ENCODE measurements around the gene NBEAL2. TPM values are rescaled to one million over a fixed set of nuclear protein-coding genes. Genes with fewer than 3 reads are reported as not detected.
"Not testable (repeated sequence)": the region's sequence is repeated elsewhere in the genome, so short reads cannot be mapped to it uniquely, and the experiment has no call there.

NBEAL2 gene
- total RNA-seq, 1 experiment from 2014 or later, result 50.7 TPM

DNA sequence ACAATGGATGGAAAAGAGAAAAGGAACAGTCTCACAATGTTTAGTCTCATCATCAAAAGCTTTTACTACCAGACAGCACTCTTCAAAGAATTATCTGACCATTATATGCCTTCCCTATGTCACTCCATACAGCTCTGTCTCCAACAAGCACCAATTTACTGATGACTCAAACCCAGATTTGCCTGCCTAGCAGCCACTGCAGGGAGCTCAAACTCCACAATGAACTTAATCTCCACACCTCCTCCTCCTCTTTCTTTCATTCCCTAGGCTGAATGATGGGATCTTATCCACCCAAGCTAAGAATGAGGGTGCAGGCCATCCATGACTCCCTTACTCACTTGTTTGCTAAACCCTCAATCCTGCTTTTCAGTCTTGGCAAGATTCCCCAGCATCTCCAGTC is 45.5 kb downstream of the NBEAL2 start:
- H3K9ac ChIP-seq (ENCODE audit: low read length), result no peak overlapping the region
- BruUV-seq (replicated peaks), result no TSS peak
- TF ChIP-seq EZH2phosphoT487 (IDR thresholded peaks at IDR 0.05; ENCODE audit: borderline replicate concordance, low read length) (no peak), EZH2 (IDR thresholded peaks at IDR 0.05; ENCODE audit: low read length, unreplicated experiment) (no peak)
- TF ChIP-seq, protein P1, sequence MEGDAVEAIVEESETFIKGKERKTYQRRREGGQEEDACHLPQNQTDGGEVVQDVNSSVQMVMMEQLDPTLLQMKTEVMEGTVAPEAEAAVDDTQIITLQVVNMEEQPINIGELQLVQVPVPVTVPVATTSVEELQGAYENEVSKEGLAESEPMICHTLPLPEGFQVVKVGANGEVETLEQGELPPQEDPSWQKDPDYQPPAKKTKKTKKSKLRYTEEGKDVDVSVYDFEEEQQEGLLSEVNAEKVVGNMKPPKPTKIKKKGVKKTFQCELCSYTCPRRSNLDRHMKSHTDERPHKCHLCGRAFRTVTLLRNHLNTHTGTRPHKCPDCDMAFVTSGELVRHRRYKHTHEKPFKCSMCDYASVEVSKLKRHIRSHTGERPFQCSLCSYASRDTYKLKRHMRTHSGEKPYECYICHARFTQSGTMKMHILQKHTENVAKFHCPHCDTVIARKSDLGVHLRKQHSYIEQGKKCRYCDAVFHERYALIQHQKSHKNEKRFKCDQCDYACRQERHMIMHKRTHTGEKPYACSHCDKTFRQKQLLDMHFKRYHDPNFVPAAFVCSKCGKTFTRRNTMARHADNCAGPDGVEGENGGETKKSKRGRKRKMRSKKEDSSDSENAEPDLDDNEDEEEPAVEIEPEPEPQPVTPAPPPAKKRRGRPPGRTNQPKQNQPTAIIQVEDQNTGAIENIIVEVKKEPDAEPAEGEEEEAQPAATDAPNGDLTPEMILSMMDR (conservative IDR thresholded peaks at IDR 0.05; ENCODE audit: low read depth, low read length), result no peak
- H3F3A ChIP-seq (ENCODE audit: low read length, unreplicated experiment), result no peaks in the 10 kb centered on the region
- no peak overlapping the region for H3K4me3 ChIP-seq (ENCODE audit: low read length)
- ChIA-PET CTCF (no interaction called here), POLR2A (ENCODE audit: unreplicated experiment) (no interaction called here)
- no peak overlapping the region for H3K4me2 ChIP-seq (ENCODE audit: low read length)
- intact Hi-C loops (cut with micrococcal nuclease), result no loop called here
- no peaks in the 10 kb centered on the region; the same call in 1 of the 2 replicates for H3K36me3 ChIP-seq (ENCODE audit: low read depth, low read length)
- no peaks in the 10 kb centered on the region for H3K27me3 ChIP-seq (ENCODE audit: low read length)
- ATAC-seq (peak; percentile 64), DNase-seq (peak; percentile 21)
- no peak overlapping the region for H3K27ac ChIP-seq (ENCODE audit: low read length)
- no peaks in the 10 kb centered on the region for H3K4me1 ChIP-seq (ENCODE audit: insufficient read depth, low read length)
- H3K79me2 ChIP-seq (ENCODE audit: low read length), result peaks cover 14% of the 10 kb centered on the region
- H3K9me2 ChIP-seq (replicated peaks; ENCODE audit: low read length), result no peaks in the 10 kb centered on the region
- H3K9me3 ChIP-seq (ENCODE audit: low read length), result no peaks in the 10 kb centered on the region
- no peak overlapping the region for H2AFZ ChIP-seq (ENCODE audit: low read length)
- H4K20me1 ChIP-seq (ENCODE audit: low read length), result peaks cover 11% of the 10 kb centered on the region; the same call in 1 of the 2 replicates

DNA sequence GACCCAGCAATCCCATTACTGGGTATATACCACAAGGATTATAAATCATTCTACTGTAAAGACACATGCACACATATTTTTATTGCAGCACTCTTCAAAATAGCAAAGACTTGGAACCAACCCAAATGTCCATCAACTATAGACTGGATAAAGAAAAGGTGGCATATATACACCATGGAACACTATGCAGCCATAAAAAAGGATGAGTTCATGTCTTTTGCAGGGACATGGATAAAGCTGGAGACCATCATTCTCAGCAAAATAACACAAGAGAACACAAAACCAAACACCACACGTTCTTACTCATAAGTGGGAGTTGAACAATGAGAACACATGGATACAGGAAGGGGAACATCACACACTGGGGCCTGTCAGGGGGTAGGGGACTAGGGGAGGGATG is 47.0 kb downstream of the NBEAL2 start:
- BruUV-seq (replicated peaks); H3K36me3 ChIP-seq (ENCODE audit: low read depth, low read length); ATAC-seq; H3K4me3 ChIP-seq (ENCODE audit: low read length); H3K9me3 ChIP-seq (ENCODE audit: low read length); H3K9me2 ChIP-seq (replicated peaks; ENCODE audit: low read length); H2AFZ ChIP-seq (ENCODE audit: low read length); CTCF ChIA-PET; H3F3A ChIP-seq (ENCODE audit: low read length, unreplicated experiment); H3K4me2 ChIP-seq (ENCODE audit: low read length); H3K9ac ChIP-seq (ENCODE audit: low read length); H3K27me3 ChIP-seq (ENCODE audit: low read length); intact Hi-C loops (cut with micrococcal nuclease); POLR2A ChIA-PET (ENCODE audit: unreplicated experiment); H3K4me1 ChIP-seq (ENCODE audit: insufficient read depth, low read length); DNase-seq; H3K27ac ChIP-seq (ENCODE audit: low read length): not testable (repeated sequence)
- peaks cover 13% of the 10 kb centered on the region for H3K79me2 ChIP-seq (ENCODE audit: low read length)
- peaks cover 11% of the 10 kb centered on the region; the same call in 1 of the 2 replicates for H4K20me1 ChIP-seq (ENCODE audit: low read length)

DNA sequence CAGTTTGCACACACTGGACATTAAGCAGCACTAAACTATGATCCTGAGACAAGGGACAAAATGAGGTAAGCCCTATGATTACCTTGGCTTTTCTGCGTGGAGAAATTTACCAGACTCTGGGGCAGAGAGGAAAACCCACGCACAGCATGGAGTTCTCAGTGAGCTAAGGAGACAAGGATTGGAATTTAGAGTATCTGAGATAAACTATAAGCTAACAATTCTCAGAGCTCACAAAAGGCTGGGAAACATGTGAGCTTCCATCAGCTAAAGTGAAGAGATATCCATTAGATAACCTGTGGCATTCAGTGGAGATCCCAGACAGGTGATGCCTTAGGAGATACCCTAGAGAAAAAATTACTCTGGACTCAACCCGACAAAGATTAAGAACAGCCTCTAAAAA is 48.7 kb downstream of the NBEAL2 start:
- CTCF ChIA-PET, result no interaction called here
- H3K4me1 ChIP-seq (ENCODE audit: insufficient read depth, low read length), result no peaks in the 10 kb centered on the region
- no TSS peak for BruUV-seq (replicated peaks)
- POLR2A ChIA-PET (ENCODE audit: unreplicated experiment), result no interaction called here
- H3K36me3 ChIP-seq (ENCODE audit: low read depth, low read length), result no peaks in the 10 kb centered on the region
- H3K9me2 ChIP-seq (replicated peaks; ENCODE audit: low read length), result no peaks in the 10 kb centered on the region
- no peak overlapping the region for H3K4me3 ChIP-seq (ENCODE audit: low read length)
- H3F3A ChIP-seq (ENCODE audit: low read length, unreplicated experiment), result no peaks in the 10 kb centered on the region
- peaks cover 11% of the 10 kb centered on the region; the same call in 1 of the 2 replicates for H4K20me1 ChIP-seq (ENCODE audit: low read length)
- no peak for DNase-seq
- H3K4me2 ChIP-seq (ENCODE audit: low read length), result no peak overlapping the region
- intact Hi-C loops (cut with micrococcal nuclease), result no loop called here
- H3K27me3 ChIP-seq (ENCODE audit: low read length), result no peaks in the 10 kb centered on the region
- no peaks in the 10 kb centered on the region for H3K9me3 ChIP-seq (ENCODE audit: low read length)
- no peak overlapping the region for H2AFZ ChIP-seq (ENCODE audit: low read length)
- TF ChIP-seq, protein P1 (conservative IDR thresholded peaks at IDR 0.05; ENCODE audit: low read depth, low read length), result no peak
- TF ChIP-seq EZH2 (IDR thresholded peaks at IDR 0.05; ENCODE audit: low read length, unreplicated experiment), result no peak
- no peak for TF ChIP-seq EZH2phosphoT487 (IDR thresholded peaks at IDR 0.05; ENCODE audit: borderline replicate concordance, low read length)
- no peak for ATAC-seq
- H3K79me2 ChIP-seq (ENCODE audit: low read length), result peaks cover 11% of the 10 kb centered on the region
- H3K27ac ChIP-seq (ENCODE audit: low read length), result no peak overlapping the region
- H3K9ac ChIP-seq (ENCODE audit: low read length), result no peak overlapping the region

All from PC-3 (cell line).